ENCODE results near the gene RFWD3. TPM values are rescaled to one million over a fixed set of nuclear protein-coding genes. Genes with fewer than 3 reads are reported as not detected.

The RFWD3 gene
- total RNA-seq, 1 experiment from 2014 or later = 53.7 TPM

DNA sequence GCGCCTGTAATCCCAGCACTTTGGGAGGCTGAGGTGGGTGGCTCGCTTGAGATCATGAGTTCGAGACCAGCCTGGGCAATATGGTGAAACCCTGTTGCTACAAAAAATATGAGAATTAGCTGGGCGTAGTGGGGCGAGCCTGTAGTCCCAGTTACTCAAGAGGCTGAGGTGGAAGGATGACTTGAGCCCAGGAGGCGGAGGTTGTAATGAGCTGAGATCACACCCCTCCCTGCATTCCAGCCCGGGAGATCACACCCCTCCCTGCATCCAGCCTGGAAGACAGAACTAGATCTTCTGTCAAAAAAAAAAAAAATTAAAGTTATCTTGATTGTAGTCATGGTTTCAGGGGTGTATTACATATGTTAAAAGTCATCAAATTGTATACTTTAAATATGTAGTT lies 33.0 kb downstream of the RFWD3 start:
- BruUV-seq (replicated peaks) = no TSS peak
- no peak overlapping the region for H3K4me3 ChIP-seq (ENCODE audit: low read depth in 2 of 2, low read length in 2 of 2)
- H3K27me3 ChIP-seq (ENCODE audit: control insufficient read depth, insufficient read depth, low read length) = no peaks in the 10 kb centered on the region
- TF ChIP-seq POLR2AphosphoS5 (IDR thresholded peaks at IDR 0.05; ENCODE audit: low read depth, low read length) = no peak
- TF ChIP-seq, protein P1, sequence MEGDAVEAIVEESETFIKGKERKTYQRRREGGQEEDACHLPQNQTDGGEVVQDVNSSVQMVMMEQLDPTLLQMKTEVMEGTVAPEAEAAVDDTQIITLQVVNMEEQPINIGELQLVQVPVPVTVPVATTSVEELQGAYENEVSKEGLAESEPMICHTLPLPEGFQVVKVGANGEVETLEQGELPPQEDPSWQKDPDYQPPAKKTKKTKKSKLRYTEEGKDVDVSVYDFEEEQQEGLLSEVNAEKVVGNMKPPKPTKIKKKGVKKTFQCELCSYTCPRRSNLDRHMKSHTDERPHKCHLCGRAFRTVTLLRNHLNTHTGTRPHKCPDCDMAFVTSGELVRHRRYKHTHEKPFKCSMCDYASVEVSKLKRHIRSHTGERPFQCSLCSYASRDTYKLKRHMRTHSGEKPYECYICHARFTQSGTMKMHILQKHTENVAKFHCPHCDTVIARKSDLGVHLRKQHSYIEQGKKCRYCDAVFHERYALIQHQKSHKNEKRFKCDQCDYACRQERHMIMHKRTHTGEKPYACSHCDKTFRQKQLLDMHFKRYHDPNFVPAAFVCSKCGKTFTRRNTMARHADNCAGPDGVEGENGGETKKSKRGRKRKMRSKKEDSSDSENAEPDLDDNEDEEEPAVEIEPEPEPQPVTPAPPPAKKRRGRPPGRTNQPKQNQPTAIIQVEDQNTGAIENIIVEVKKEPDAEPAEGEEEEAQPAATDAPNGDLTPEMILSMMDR (IDR thresholded peaks at IDR 0.05) = no peak
- TF ChIP-seq SIN3A (IDR thresholded peaks at IDR 0.05; ENCODE audit: borderline replicate concordance, insufficient read depth, low read depth, low read length) = no peak
- TF ChIP-seq TCF7L2 (IDR thresholded peaks at IDR 0.05; ENCODE audit: low read depth, low read length) = no peak
- TF ChIP-seq, protein P2, sequence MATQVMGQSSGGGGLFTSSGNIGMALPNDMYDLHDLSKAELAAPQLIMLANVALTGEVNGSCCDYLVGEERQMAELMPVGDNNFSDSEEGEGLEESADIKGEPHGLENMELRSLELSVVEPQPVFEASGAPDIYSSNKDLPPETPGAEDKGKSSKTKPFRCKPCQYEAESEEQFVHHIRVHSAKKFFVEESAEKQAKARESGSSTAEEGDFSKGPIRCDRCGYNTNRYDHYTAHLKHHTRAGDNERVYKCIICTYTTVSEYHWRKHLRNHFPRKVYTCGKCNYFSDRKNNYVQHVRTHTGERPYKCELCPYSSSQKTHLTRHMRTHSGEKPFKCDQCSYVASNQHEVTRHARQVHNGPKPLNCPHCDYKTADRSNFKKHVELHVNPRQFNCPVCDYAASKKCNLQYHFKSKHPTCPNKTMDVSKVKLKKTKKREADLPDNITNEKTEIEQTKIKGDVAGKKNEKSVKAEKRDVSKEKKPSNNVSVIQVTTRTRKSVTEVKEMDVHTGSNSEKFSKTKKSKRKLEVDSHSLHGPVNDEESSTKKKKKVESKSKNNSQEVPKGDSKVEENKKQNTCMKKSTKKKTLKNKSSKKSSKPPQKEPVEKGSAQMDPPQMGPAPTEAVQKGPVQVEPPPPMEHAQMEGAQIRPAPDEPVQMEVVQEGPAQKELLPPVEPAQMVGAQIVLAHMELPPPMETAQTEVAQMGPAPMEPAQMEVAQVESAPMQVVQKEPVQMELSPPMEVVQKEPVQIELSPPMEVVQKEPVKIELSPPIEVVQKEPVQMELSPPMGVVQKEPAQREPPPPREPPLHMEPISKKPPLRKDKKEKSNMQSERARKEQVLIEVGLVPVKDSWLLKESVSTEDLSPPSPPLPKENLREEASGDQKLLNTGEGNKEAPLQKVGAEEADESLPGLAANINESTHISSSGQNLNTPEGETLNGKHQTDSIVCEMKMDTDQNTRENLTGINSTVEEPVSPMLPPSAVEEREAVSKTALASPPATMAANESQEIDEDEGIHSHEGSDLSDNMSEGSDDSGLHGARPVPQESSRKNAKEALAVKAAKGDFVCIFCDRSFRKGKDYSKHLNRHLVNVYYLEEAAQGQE (IDR thresholded peaks at IDR 0.05; ENCODE audit: insufficient read depth in 1 of 2, low read depth in 2 of 2, low read length in 1 of 2) = no peak
- H3K4me1 ChIP-seq (ENCODE audit: control insufficient read depth, insufficient read depth, low read length) = no peaks in the 10 kb centered on the region
- intact Hi-C loops (cut with micrococcal nuclease; ENCODE audit: unreplicated experiment) = no loop called here
- in situ Hi-C loops (cut with HindIII; ENCODE audit: low pct_unique_long_range_greater_than_20kb, low sequenced_read_pairs) = no loop called here
- ChIA-PET POLR2A (no interaction called here), CTCF (no interaction called here)
- H3K36me3 ChIP-seq (ENCODE audit: control insufficient read depth, insufficient read depth, low read length) = peaks cover 41% of the 10 kb centered on the region
- ATAC-seq (no peak), DNase-seq (ENCODE audit: low read depth, low spot score) (no peak)
- H3K27ac ChIP-seq (ENCODE audit: low read length) = no peak overlapping the region
- H3K9me3 ChIP-seq (ENCODE audit: control insufficient read depth, insufficient read depth, low read depth, low read length) = no peaks in the 10 kb centered on the region

DNA sequence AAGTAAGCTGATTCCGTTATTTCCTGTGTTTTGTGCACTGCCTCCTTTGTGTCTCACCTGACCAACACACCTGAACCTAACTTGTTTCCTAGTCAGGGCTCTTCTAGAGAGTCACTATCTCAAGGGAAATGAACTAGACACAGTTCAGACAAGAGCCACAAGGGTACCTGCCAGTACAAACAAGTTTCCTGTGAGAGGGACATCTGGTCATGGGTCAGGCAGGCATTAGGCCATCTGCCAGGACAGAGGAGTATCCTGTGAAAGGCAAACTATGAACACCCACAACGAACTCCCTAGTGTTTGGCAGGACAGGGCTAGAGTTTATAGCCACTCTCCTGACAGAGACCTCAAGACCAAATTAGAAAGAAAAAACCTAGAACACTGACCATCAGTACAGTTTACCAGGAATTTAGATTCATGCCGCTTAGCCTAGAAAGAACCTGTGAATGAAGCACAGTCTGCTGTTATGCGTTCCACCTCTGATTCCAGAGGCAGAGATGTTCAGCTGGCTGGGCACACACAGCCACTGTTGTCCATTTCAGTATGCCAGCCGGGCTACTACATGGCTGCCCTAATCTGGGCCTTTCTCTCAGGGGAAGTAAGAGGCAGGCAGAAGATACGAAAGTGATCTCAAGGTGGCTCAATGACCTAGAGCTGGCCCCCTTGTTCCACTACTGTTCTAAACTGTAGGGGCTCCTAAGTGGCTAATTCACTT lies 39.0 kb downstream of the RFWD3 start:
- Histone ChIP-seq H3K27me3 (ENCODE audit: control insufficient read depth, insufficient read depth, low read length) (no peaks in the 10 kb centered on the region), H3K4me1 (ENCODE audit: control insufficient read depth, insufficient read depth, low read length) (no peaks in the 10 kb centered on the region), H3K4me3 (ENCODE audit: low read depth in 2 of 2, low read length in 2 of 2) (no peak overlapping the region), H3K27ac (ENCODE audit: low read length) (no peak overlapping the region), H3K36me3 (ENCODE audit: control insufficient read depth, insufficient read depth, low read length) (peaks cover 45% of the 10 kb centered on the region), H3K9me3 (ENCODE audit: control insufficient read depth, insufficient read depth, low read depth, low read length) (no peaks in the 10 kb centered on the region)
- intact Hi-C loops (cut with micrococcal nuclease; ENCODE audit: unreplicated experiment) = no loop called here
- in situ Hi-C loops (cut with HindIII; ENCODE audit: low pct_unique_long_range_greater_than_20kb, low sequenced_read_pairs) = no loop called here
- CTCF ChIA-PET = no interaction called here
- no peak for DNase-seq (ENCODE audit: low read depth, low spot score)
- no TSS peak for BruUV-seq (replicated peaks)
- ATAC-seq = no peak
- POLR2A ChIA-PET = no interaction called here
- TF ChIP-seq SIN3A (IDR thresholded peaks at IDR 0.05; ENCODE audit: borderline replicate concordance, insufficient read depth, low read depth, low read length) (no peak), TCF7L2 (IDR thresholded peaks at IDR 0.05; ENCODE audit: low read depth, low read length) (no peak), POLR2AphosphoS5 (IDR thresholded peaks at IDR 0.05; ENCODE audit: low read depth, low read length) (no peak)
- TF ChIP-seq, protein P2 (IDR thresholded peaks at IDR 0.05; ENCODE audit: insufficient read depth in 1 of 2, low read depth in 2 of 2, low read length in 1 of 2) = no peak

All from Panc1 (cell line).